Activated CD4-positive, alpha-beta T cell treated with anti-CD3 and anti-CD28 coated beads, Interleukin-2, amount 10 ng/mL, durations not matched to agents 7 days and 5 days (primary cell): ENCODE measurements around the gene CCDC170. TPM values are rescaled to one million over a fixed set of nuclear protein-coding genes. Genes with fewer than 3 reads are reported as not detected.
"Not testable (repeated sequence)": the region's sequence is repeated elsewhere in the genome, so short reads cannot be mapped to it uniquely, and the experiment has no call there.

Source experiments
- CTCF ChIA-PET: fragments of 350-600 bp; sonication (Branson Sonifier 250); formaldehyde crosslinking; loops from one replicate; lab custom pipeline; 2021; ENCODE audit warnings: antibody characterized with exemption; lab: Charles Lee
- POLR2A ChIA-PET: fragments of 350-600 bp; sonication (Branson Sonifier 250); formaldehyde crosslinking; loops from one replicate; lab custom pipeline; 2021; ENCODE audit warnings: antibody characterized with exemption; lab: Charles Lee
- DNase-seq: peaks from one replicate; pipeline ENCODE4 v3.0.0-alpha.2; 2020
- H3K27ac Mint-ChIP-seq: one replicate; pipeline ENCODE4 v1.8.0; 2021; ENCODE audit warnings: mild to moderate bottlenecking, moderate library complexity, mixed read lengths
- H3K27me3 Mint-ChIP-seq: one replicate; pipeline ENCODE4 v1.8.0; 2021; ENCODE audit warnings: mixed read lengths
- H3K36me3 Mint-ChIP-seq: one replicate; pipeline ENCODE4 v1.8.0; 2021; ENCODE audit warnings: low read depth, mixed read lengths
- H3K4me1 Mint-ChIP-seq: one replicate; pipeline ENCODE4 v1.8.0; 2021; ENCODE audit warnings: mixed read lengths
- H3K4me3 Mint-ChIP-seq: one replicate; pipeline ENCODE4 v1.8.0; 2021; ENCODE audit warnings: mild to moderate bottlenecking, moderate library complexity, mixed read lengths
- H3K9me3 Mint-ChIP-seq: one replicate; pipeline ENCODE4 v1.8.0; 2021; ENCODE audit warnings: mixed read lengths
- total RNA-seq, 2 experiments: library from RNA; stranded (reverse); gene quantifications; one replicate each; pipeline ENCODE4 v1.2.3, GENCODE V29; 2021

The CCDC170 gene
- total RNA-seq, 2 experiments from 2014 or later, result not detected

DNA sequence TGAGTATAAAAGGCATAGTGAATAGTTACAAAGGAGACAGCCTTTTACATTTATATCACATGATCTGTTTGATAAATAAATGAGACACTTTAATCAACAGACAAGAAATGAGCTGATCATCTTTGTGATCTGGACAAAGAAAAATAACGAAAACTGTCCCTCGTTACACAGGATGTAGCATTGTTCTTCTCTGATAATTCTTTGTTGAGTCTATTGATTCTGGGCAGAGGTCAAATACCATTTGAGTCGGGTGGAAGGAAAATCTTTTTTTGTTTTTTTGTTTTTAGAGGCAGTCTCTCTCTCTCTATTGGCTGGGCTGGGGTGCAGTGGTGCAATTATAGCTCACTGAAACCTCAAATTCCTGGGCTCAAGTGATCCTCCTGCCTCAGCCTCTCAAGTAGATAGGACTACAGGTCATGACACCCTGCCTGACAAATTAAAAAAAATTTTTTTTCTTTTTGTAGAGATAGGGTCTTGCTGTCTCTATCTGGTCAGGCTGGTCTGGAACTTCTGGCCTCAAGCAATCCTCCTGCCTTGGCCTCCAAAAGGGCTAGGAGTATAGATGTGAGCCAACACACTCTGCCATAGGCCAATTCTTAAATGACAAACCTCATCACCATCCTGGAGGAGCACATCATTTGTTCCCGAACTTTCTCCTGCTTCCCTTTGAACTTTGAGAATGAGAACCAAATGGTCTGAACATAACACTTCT lies 41.8 kb downstream of the CCDC170 start:
- POLR2A ChIA-PET, result no interaction called here
- CTCF ChIA-PET, result no interaction called here
- DNase-seq, result no peak
- no peak overlapping the region for H3K27ac Mint-ChIP-seq
- H3K27me3 Mint-ChIP-seq, result peaks cover 5% of the 10 kb centered on the region
- no peaks in the 10 kb centered on the region for H3K4me1 Mint-ChIP-seq
- no peaks in the 10 kb centered on the region for H3K36me3 Mint-ChIP-seq
- H3K4me3 Mint-ChIP-seq, result no peak overlapping the region
- H3K9me3 Mint-ChIP-seq, result peaks cover 5% of the 10 kb centered on the region

DNA sequence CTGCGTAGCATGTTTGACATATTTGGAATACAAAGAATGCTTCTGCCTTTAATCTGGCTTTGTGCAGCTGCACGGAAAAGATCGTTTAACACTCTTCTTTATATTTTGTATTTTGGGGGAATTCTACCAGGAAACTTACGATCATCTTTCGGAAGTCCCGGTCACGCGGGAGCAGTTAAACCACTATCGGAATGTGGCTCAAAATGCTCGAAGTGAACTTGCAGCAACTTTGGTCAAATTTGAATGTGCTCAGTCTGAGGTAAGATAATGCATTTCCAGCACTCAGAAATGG lies 42.3 kb downstream of the CCDC170 start:
- H3K27me3 Mint-ChIP-seq, result peaks cover 5% of the 10 kb centered on the region
- no peak for DNase-seq
- ChIA-PET POLR2A (no interaction called here), CTCF (no interaction called here)
- H3K9me3 Mint-ChIP-seq, result peaks cover 5% of the 10 kb centered on the region
- H3K4me3 Mint-ChIP-seq, result no peak overlapping the region
- no peak overlapping the region for H3K27ac Mint-ChIP-seq
- H3K4me1 Mint-ChIP-seq, result no peaks in the 10 kb centered on the region
- no peaks in the 10 kb centered on the region for H3K36me3 Mint-ChIP-seq

DNA sequence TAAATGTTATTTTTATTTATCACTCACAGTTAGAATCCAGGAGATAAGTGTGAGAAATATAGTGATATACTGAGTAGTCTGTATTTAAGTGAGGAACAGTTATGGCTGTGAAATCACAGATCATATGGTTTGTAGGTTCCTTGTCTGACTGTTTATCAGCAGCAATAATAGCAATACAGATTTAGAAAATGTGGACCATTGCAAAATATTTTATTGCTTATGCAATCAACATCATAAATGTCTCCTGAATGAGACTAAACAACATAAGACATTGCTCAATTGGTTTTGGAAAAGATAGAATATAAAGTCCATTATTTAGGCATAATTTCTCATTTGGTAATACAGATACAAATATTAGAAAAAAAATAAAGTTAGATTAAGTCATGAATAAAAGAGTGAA lies 43.7 kb downstream of the CCDC170 start:
- Mint-ChIP-seq H3K9me3 (peaks cover 5% of the 10 kb centered on the region), H3K27me3 (peaks cover 5% of the 10 kb centered on the region), H3K27ac (no peak overlapping the region), H3K4me3 (no peak overlapping the region), H3K4me1 (no peaks in the 10 kb centered on the region), H3K36me3 (no peaks in the 10 kb centered on the region)
- no peak for DNase-seq
- ChIA-PET POLR2A (no interaction called here), CTCF (no interaction called here)

DNA sequence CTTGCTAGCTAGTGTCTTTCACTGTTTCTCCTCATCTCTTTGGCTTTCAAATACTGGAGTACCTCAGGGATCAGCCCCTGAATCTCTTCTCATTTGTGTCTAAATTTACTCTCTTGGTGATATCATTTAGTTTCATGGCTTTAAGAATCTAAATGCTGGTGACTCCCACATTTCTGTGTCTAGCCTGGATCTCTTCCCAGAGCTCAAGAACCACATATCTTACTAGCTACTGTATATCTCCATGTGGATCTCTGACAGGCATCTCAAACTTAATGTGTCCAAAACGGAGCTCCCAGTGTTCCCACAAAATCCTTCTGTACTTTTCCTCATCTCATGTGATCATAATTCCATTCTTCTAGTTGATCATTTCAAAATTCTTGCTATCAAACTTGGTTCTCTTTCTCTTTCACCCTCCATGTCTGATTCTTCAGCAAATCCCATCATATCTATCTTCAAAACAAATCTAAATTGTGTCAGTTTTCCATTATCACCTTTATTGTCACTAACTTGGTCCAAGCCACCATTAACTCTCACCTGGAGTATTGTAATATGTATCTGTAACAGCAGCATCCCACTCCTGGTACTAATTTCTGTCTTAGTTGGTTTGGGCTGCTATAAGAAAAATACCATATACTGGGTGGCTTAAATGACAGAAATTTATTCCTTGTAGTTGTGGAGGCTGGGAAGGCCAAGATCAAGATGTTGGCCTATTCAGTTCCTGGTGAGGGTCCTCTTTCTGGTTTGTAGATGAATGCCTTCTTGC lies 45.9 kb downstream of the CCDC170 start:
- Mint-ChIP-seq H3K36me3 (no peaks in the 10 kb centered on the region), H3K4me3 (no peak overlapping the region), H3K27me3 (peaks cover 7% of the 10 kb centered on the region), H3K9me3 (peaks cover 5% of the 10 kb centered on the region), H3K4me1 (no peaks in the 10 kb centered on the region), H3K27ac (no peak overlapping the region)
- DNase-seq, result no peak
- POLR2A ChIA-PET, result no interaction called here
- CTCF ChIA-PET, result interaction anchor here (0.7 kb wide), 1 partner anchor 26 kb away, joined by 4 read pairs; no protein-coding TSS in a partner anchor

DNA sequence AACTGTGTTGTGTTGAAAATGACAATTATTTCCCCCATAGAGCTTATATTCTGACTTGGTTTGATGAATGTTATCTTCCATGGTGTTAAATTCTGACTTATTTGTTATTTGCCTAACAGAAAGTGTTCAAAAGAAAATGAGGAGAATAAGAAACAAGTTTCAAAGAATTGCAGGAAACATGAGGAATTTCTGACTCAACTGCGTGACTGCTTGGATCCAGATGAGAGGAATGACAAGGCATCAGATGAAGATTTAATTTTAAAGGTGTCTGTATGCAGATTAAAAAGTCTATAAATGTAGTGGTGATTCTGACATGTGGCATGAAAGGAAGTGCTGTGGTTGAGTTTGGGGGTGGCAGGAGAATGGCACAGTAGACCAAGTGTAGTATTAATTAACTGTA lies 50.6 kb downstream of the CCDC170 start:
- no peak overlapping the region for H3K27ac Mint-ChIP-seq
- peaks cover 5% of the 10 kb centered on the region for H3K9me3 Mint-ChIP-seq
- no peak for DNase-seq
- H3K4me1 Mint-ChIP-seq, result no peaks in the 10 kb centered on the region
- H3K36me3 Mint-ChIP-seq, result no peaks in the 10 kb centered on the region
- peaks cover 4% of the 10 kb centered on the region for H3K27me3 Mint-ChIP-seq
- no peak overlapping the region for H3K4me3 Mint-ChIP-seq
- POLR2A ChIA-PET, result no interaction called here
- CTCF ChIA-PET, result no interaction called here

DNA sequence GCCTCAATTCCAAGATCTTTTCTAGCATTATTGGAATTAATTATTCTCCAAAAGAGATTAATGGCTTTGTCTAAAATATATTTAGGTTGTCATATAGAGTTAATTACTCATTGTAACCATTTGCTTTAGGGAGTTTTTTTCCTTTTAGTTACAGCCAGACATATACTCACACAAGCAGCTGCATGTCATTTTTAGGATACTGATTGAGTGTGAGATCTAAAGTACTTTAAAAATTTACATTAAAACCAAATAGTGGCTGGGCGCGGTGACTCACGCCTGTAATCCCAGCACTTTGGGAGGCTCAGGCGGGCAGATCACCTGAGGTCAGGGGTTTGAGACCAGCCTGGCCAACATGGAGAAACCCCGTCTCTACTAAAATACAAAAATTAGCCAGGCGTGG lies 51.1 kb downstream of the CCDC170 start:
- POLR2A ChIA-PET, H3K4me1 Mint-ChIP-seq, H3K9me3 Mint-ChIP-seq, DNase-seq, H3K4me3 Mint-ChIP-seq, H3K36me3 Mint-ChIP-seq, H3K27ac Mint-ChIP-seq, CTCF ChIA-PET, H3K27me3 Mint-ChIP-seq: not testable (repeated sequence)

DNA sequence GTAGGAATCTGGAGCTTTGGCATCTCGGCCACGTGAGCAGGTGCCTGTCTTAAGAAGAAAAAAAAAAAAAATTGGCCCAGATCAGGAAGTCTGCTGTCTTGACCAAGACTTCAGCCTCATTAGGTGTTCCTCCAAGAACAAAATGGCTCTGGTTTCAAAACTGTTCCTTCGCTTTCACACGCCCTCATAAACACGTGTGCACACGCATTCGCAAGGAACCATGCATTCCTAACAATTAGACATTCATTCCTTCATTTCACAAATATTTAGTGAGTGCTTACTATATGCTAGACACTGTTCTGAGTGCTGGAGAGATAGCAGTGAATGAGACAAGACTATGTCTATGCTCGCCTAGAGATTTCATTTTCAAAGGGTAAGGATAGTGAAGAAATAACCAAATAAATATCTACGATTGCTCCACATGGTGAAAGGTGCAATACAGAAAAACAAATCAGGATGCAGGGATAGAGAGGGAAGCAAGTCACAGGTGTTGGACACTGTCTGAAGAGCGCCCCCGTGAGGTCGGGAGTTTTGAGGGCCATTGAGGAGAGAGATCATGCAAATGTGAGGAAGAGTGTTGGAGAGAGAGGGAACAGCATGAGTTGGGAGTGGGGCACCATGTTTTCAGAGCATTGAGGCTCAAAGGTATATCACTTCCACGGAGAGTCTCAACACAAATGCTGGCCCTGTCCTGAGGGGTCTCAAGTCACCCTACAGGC lies 53.3 kb downstream of the CCDC170 start:
- peaks cover 2% of the 10 kb centered on the region for H3K27me3 Mint-ChIP-seq
- CTCF ChIA-PET, result no interaction called here
- H3K4me3 Mint-ChIP-seq, result no peak overlapping the region
- H3K27ac Mint-ChIP-seq, result no peak overlapping the region
- no peaks in the 10 kb centered on the region for H3K36me3 Mint-ChIP-seq
- peaks cover 5% of the 10 kb centered on the region for H3K4me1 Mint-ChIP-seq
- POLR2A ChIA-PET, result no interaction called here
- H3K9me3 Mint-ChIP-seq, result peaks cover 3% of the 10 kb centered on the region
- no peak for DNase-seq

DNA sequence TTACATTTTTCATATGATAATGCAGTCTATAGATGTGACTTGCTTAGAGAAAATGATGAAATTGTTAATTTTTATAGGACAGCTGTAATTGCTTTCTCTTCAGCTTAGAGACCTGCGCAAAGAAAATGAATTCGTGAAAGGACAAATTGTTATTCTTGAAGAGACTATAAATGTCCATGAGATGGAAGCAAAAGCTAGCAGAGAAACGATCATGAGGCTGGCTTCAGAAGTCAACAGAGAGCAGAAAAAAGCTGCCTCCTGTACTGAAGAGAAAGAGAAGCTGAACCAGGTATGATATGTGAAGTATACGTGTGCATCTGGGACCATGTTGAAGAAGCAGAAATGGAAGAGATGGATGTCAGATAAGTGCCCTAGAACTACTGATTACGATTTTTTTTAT lies 54.4 kb downstream of the CCDC170 start:
- Mint-ChIP-seq H3K27me3 (peaks cover 2% of the 10 kb centered on the region), H3K36me3 (no peaks in the 10 kb centered on the region), H3K4me3 (no peak overlapping the region), H3K27ac (no peak overlapping the region), H3K4me1 (peaks cover 5% of the 10 kb centered on the region), H3K9me3 (peaks cover 5% of the 10 kb centered on the region)
- ChIA-PET CTCF (no interaction called here), POLR2A (no interaction called here)
- no peak for DNase-seq

DNA sequence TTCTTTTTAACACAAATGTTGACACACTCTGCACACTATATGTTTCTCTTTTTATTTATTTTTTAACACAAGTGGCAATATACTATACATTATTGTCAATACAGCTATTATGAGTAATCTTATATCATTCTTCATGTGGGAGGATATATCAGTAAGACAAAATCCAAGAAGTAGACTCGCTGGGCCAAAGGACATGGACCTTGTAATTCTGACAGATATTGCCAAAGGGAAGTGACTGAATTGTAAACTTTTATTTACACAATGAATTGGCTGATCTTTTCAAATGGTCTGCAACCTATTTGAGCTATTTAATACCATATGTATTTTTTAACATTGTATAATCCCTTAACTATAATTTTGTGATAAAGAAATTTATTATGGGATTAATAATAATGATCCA lies 56.0 kb downstream of the CCDC170 start:
- Mint-ChIP-seq H3K4me1 (peaks cover 5% of the 10 kb centered on the region), H3K27me3 (no peaks in the 10 kb centered on the region), H3K27ac (no peak overlapping the region), H3K4me3 (no peak overlapping the region), H3K36me3 (no peaks in the 10 kb centered on the region), H3K9me3 (peaks cover 5% of the 10 kb centered on the region)
- CTCF ChIA-PET, result interaction anchor here (0.6 kb wide), 1 partner anchor 76 kb away, joined by 3 read pairs; no protein-coding TSS in a partner anchor
- no peak for DNase-seq
- POLR2A ChIA-PET, result no interaction called here

DNA sequence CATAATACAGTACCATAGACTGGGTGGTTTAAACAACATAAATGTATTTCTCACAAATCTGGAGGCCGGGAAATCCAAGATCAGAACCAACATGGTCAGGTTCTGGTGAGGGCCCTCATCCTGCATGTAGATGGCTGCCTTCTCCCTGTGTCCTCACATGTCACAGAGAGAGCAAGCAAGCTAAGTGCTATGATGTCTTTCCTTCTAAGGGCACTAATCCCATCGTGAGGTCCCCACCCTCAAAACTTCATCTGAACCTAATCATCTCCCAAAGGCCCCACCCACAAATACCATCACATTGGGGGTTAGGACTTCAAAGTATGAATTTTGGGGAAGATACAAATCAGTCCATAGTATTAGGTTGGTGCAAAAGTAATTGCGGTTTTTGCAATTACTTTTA lies 56.8 kb downstream of the CCDC170 start:
- POLR2A ChIA-PET, result no interaction called here
- no peak overlapping the region for H3K27ac Mint-ChIP-seq
- no peaks in the 10 kb centered on the region for H3K36me3 Mint-ChIP-seq
- peaks cover 5% of the 10 kb centered on the region for H3K9me3 Mint-ChIP-seq
- no peak overlapping the region for H3K4me3 Mint-ChIP-seq
- no peaks in the 10 kb centered on the region for H3K27me3 Mint-ChIP-seq
- no peak for DNase-seq
- CTCF ChIA-PET, result no interaction called here
- H3K4me1 Mint-ChIP-seq, result peaks cover 5% of the 10 kb centered on the region

DNA sequence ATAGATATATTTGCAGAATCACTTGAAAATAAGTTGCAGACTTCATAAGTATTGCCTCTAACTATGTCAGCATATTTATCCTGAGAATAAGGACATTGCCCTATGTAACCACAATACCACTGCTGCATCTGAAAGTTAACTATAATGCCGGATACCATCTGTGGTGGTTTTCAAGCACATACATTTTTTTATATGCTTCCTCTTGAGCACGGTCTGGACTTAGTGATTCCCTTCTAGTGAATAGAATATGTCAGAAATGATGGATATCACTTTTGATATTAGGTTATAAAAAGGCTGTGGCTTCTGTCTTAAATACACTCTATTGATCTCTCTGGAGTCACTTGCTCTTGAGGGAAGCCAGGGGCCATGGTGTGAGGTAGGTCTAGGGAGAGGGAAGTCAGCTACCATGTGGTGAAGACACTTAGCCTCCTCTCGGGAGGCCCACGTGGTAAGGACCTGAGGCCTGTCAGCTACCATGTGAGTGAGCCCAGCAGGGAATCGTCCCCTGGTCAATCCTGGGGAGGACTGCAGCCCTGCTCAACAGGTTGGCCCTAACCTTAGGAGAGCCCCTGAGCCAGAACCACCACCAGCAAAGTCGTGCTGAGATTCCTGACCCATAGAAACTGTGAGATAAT lies 57.5 kb downstream of the CCDC170 start:
- no peak for DNase-seq
- Mint-ChIP-seq H3K4me1 (peaks cover 5% of the 10 kb centered on the region), H3K9me3 (peaks cover 5% of the 10 kb centered on the region), H3K36me3 (no peaks in the 10 kb centered on the region), H3K27ac (no peak overlapping the region), H3K27me3 (no peaks in the 10 kb centered on the region), H3K4me3 (no peak overlapping the region)
- CTCF ChIA-PET, result no interaction called here
- POLR2A ChIA-PET, result no interaction called here

DNA sequence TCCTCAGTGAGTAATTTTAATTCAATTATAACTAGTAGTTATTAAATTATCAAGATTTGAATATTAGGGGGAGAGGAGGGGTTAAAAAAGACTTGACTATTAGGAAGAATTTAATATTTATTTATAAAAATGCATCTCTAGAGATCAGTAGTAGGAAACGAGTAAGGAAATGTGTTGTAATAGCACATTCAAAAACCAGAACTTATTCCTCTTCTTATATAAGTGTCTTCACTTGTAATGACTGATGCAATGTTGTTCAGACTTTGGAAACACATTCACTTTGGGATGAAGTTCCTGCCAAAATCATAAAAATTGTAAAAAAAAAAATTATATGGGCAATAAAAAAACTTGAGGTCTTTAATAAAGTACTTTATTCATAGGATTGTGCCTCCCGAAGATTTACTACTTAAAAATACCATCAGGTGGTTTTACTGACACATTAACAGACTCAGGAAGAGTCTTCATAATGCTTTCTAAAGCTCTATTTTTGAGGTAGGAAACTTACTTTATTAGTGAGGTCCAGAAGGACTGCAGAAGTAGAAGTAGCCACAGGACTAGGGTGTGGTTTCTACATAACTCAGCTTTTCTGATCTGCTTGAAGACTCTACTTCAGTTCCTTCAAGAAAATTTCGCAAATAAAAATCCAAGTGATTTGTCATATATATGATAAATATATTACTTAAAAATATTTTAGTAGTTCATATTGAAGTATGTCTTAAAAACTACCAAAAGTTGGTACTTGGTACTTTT lies 59.8 kb downstream of the CCDC170 start:
- Mint-ChIP-seq H3K27me3 (no peaks in the 10 kb centered on the region), H3K36me3 (no peaks in the 10 kb centered on the region), H3K27ac (no peak overlapping the region), H3K4me3 (no peak overlapping the region), H3K9me3 (peaks cover 7% of the 10 kb centered on the region), H3K4me1 (peaks cover 5% of the 10 kb centered on the region)
- POLR2A ChIA-PET, result no interaction called here
- DNase-seq, result no peak
- CTCF ChIA-PET, result no interaction called here
